ENCODE data around the gene CSNK1G1.
"Not testable (repeated sequence)": the region's sequence is repeated elsewhere in the genome, so short reads cannot be mapped to it uniquely, and the experiment has no call there.

The CSNK1G1 gene

GRCh38 chr15:64245405-64245804 lies 110.6 kb downstream of the CSNK1G1 start:
- DNase-seq (ENCODE audit: low read depth in 2 of 2) = no peak

- no peak for DNase-seq (ENCODE audit: low read depth in 2 of 2)
Observed at GRCh38 chr15:64237677-64238076, 118.3 kb downstream of the CSNK1G1 start.

DNA sequence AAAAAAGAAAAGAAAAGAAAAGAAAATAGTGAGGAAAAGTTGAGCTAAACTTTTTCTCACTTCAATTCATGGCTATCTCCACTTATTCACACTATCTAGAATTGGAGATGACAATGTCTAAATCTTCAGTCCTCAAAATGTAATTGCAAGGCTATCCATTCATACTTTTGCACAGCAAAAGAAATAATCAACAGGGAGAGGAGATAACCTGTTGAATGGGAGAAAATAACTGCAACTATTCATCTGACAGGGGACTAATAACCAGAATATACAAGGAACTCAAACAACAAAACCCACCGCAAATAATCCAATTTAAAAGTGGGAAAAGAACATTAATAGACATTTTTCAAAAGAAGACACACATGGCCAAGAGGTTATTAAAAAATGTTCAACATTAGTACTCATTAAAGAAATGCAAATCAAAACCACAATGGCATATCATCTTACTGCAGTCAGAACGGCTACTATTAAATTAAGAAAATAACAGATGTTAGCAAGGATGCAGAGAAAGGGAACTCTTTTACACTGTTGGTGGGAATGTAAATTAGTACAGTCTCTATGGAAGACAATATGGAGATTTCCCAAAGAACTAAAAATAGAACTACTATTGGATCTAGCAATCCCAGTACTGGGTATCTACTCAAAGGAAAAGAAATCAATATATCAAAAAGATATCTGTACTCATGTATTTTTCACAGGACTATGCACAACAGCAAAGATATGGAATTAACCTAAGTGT lies 119.6 kb downstream of the CSNK1G1 start:
- DNase-seq (ENCODE audit: low read depth in 2 of 2) = no peak

DNA sequence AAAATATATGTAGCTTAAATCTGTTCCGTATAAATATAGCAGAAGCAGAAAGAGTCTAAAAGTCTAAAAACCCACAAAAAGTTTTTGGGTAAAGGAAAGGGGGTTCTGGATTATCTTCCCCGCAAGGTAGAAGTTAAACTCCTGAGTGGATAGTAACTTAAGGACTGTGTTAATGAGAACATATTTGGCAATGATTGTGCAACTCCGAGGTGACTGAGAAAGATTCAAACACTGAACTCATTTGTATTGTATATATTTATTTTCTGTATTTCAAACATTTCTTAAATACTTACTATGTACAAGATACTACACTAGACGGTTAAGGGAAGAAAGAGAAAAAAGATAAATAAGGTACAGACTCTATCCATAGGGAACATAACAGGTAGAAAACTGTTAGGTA lies 120.4 kb downstream of the CSNK1G1 start:
- DNase-seq (ENCODE audit: low read depth in 2 of 2) = no peak

- DNase-seq (ENCODE audit: low read depth in 2 of 2) = no peak
Observed at GRCh38 chr15:64233299-64233698, 122.7 kb downstream of the CSNK1G1 start.

DNA sequence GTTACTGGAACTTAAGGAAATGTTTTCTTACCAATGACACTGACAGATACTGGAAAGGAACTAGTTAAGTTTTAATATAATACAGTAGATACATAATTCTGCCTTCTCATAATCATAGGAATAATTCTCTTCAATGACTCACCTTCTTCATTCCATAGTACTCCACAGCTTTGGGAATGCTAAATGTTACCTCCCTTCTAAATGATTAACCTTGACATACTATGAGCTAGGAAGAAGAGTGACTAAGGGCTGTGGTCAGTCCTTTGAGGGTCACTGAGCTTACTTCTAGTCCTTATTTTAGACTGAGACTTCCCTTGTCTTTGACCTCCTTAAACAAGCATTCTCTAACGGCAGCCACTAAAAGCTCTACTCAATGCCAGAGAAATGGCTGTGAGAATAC lies 123.6 kb downstream of the CSNK1G1 start:
- DNase-seq (ENCODE audit: low read depth in 2 of 2) = no peak

DNA sequence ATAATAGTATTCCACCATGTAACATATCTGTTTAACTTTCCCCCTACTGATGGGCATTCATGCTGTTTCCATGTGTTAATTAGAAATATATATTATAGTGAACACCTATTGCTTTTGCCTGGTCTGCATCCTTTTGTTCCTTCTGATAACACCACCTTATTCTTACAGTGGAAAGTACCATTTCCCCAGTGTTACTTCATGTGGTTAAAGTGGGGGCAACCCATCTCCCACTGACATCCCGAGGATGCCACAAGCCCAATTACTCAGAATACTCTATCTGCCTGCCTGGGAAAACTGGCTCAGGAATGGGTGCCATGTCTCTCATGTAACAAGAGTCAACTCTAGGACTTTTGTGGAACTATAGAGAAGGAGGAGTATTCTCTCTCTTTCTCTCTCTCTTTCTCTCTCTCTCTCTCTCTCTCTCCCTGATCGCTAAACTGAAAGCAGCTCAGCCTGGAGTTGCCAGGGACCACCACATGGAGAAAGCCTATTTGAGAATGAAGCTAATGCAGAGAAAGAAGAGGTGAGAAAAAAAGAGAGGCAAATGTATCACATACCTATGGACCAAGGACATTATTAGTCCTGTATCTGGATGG lies 126.7 kb downstream of the CSNK1G1 start:
- no peak for DNase-seq (ENCODE audit: low read depth in 2 of 2)

DNA sequence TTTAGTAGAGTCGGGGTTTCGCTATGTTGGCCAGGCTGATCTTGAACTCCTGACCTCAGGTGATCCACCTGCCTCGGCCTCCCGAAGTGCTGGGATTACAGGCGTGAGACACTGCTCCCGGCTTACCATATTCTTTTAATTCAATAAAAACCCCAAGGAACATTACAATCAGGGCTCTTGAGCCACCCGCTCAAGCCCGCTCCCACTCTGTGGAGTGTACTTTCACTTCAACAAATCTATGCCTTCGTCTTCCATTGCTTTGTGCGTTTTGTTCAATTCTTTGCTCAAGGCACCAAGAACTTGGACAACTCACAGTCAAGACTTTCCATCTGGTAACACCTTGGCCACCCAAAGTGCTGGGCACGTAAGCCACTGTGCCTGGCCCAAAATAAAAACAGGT lies 130.2 kb downstream of the CSNK1G1 start:
- no peak for DNase-seq (ENCODE audit: low read depth in 2 of 2)

DNA sequence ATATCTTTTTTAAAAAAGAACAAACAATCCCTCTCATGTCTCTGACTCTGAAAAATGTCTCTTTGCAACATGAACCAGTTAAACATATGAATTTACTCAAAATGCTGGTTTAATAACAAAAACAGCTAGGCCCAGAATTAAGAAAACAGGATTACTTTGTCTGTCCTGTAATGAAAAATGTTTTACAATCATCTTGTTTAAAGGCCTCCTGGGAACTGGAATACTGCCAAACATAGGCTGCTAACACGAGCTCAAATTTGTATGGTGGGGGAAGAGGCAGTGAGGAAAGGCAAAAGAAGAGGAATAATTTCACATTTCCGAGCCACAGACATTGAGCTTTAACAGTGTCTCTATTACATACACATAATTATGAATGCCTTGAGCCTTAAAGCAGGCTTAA lies 131.5 kb downstream of the CSNK1G1 start:
- DNase-seq (ENCODE audit: low read depth in 2 of 2) = no peak

DNA sequence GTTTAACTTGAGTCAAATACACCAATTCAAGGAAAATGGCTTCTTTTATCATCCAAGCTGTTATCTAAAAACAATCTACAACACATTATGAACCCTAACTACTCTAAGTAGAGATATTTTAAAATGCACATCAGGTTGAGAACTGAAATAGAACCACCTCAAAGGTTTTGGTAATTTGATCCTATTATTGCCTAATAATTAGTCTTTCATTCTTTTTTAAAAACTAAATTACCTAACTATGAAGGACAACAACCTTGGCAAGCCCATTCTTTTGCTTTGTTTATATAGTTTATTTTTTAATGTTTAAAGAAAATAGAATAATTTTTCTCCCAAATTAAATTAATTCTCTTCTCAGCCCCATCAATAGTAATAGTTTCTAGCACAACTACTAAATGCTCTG lies 132.1 kb downstream of the CSNK1G1 start:
- DNase-seq (ENCODE audit: low read depth in 2 of 2) = no peak

DNA sequence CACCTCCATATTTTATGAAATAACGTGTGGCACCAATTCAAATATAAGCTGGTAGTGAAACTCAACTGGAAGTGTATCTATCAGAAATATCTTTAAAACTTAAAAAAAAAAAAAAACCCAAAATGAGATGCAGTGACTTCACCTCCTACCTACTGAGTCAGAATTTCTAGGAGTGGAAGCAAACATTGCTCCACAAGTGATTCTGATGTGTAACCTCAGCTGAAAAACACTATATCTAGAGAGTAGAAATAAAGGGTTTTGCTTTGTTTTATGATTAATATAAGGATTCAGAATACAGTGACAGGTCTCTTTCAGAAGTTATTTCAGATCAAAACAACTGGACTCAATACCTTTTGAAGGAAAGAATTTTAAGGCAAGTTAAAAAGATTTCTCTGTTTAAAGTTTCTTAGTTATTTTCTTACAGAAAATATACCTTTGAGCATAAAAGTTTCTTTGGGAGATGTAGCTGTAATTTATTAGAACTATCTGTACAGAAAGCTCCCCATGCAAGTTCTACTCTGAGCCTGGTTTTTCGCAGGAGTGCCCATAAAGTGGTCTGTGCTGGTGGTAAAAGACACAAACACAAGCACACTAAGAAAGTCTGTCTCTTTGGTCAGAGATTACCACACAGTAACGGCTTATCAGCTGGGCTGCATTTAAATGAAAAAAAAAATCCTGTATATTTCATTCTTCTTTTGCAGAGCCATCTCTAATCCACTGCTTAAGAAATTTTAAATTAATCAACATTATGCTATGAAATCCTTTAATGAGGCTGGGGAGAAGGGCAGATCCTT lies 133.2 kb downstream of the CSNK1G1 start:
- no peak for DNase-seq (ENCODE audit: low read depth in 2 of 2)

- not testable (repeated sequence) for DNase-seq (ENCODE audit: low read depth in 2 of 2)
Observed at GRCh38 chr15:64221911-64222310, 134.1 kb downstream of the CSNK1G1 start.

DNA sequence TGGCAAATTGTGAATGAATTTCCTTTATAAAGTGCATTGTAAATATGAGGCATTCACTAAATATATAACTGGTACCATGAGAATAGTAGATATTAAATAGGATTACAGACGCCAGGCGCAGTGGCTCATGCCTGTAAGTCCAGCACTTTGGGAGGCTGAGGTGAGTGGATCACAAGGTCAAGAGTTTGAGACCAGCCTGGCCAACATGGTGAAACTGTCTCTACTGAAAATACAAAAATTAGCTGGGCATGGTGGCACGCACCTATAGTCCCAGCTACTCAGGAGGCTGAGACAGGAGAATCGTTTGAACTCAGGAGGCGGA lies 138.6 kb downstream of the CSNK1G1 start:
- not testable (repeated sequence) for DNase-seq (ENCODE audit: low read depth in 2 of 2)

- DNase-seq (ENCODE audit: low read depth in 2 of 2) = no peak
Observed at GRCh38 chr15:64216730-64217428, 139.1 kb downstream of the CSNK1G1 start.

- DNase-seq (ENCODE audit: low read depth in 2 of 2) = no peak
Observed at GRCh38 chr15:64216196-64216595, 139.8 kb downstream of the CSNK1G1 start.

- no peak for DNase-seq (ENCODE audit: low read depth in 2 of 2)
Observed at GRCh38 chr15:64213646-64214045, 142.3 kb downstream of the CSNK1G1 start.

GRCh38 chr15:64211696-64212095 lies 144.3 kb downstream of the CSNK1G1 start:
- DNase-seq (ENCODE audit: low read depth in 2 of 2) = no peak

GRCh38 chr15:64210371-64210770 lies 145.6 kb downstream of the CSNK1G1 start:
- DNase-seq (ENCODE audit: low read depth in 2 of 2) = no peak

DNA sequence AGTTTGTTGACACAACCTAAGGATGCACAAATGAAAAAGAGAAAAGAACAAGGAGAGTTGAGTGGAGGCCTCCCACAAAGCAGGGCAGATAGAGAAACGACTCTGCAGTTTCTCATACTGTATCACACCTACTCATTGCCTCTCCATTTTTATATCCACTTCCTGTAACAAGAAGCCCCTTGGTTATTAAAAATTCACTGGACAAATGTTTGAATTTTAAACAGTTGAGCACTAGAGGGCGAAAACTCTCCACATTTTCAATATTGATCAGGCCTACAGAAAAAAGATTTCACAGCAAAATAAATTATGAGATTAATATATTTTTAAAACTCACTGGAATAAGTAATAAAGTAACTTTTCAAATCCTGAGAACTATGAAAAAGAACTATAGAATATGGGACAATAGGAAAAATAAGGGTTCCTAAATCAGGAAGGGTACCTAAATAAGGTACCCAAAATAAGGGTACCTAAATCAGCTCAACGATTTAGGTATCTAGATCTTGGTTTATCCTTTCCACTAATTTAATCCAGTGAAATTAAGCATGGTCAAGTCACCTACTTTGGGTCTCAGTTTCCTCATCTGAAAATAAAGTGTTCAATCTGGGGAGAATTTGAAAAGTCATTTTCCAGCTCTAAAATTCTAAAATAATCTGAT lies 146.2 kb downstream of the CSNK1G1 start:
- DNase-seq (ENCODE audit: low read depth in 2 of 2) = no peak

DNA sequence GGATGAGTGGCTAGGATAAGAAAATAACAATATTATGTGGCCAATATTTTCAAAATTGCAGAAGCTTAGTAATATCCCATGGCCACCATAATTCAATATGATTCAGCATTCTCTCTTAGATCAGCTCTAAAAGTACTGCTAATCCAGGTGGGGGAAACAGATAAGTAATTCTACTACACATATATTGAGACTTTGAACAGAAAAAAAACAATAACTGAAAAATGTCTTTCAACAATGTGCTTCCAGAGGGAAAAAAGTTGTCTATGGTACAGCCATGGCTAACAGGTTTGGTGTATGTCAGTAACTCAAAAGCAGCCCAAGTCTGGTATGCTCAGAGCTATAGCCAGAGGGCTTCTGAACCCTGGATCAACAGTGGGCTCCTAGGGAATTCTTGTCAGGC lies 150.8 kb downstream of the CSNK1G1 start:
- no peak for DNase-seq (ENCODE audit: low read depth in 2 of 2)

DNA sequence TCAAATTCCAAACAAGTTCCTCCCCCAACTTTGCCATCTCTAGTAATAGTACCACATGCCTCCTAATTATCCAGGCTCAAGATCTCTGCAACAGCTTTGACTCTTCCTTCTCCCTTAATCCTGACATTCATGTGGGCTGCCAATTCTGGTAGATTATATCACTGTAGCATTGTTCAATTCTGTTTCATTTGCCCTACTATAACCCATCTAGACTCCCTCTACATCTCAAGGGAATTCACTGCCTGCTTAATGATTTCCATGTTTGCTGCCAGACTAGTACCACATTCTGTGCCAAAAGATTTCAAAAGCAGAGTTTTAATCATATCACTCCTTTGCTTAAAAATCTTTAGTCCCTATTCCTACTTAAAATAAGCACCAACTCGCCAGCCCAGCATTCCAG lies 158.5 kb downstream of the CSNK1G1 start:
- DNase-seq (ENCODE audit: low read depth in 2 of 2) = no peak

- no peak for DNase-seq (ENCODE audit: low read depth in 2 of 2)
Observed at GRCh38 chr15:64193971-64194370, 162.0 kb downstream of the CSNK1G1 start.

All from stimulated activated CD4-positive, alpha-beta T cell treated with anti-CD3 and anti-CD28 coated beads, Interleukin-4, amount 100 ng/mL, for 48 hours (primary cell).